Measurements from ENCODE around the gene SEL1L. TPM values are rescaled to one million over a fixed set of nuclear protein-coding genes. Genes with fewer than 3 reads are reported as not detected.

SEL1L gene
- total and polyA plus RNA-seq, 2 donors (not counting 3 experiments of a cell fraction or from before 2014, with no cell fraction given) = 15.0 to 95.0 TPM

GRCh38 chr14:81485372-81485771 lies 48.3 kb downstream of the SEL1L start:
- BruUV-seq (replicated peaks) = no TSS peak
- no peaks in the 10 kb centered on the region for H3K27me3 ChIP-seq (ENCODE audit: control insufficient read depth in 2 of 2, insufficient read depth in 2 of 2, low read length in 2 of 2)
- H3K4me3 ChIP-seq (replicated peaks in 1 of 3; ENCODE audit: insufficient read depth in 1 of 3, low read depth in 1 of 3, low read length in 3 of 3) = no peak overlapping the region
- H3K9ac ChIP-seq (replicated peaks; ENCODE audit: extremely low read depth, insufficient read depth, low read length) = no peak overlapping the region
- FAIRE-seq = no peak
- H3K9me1 ChIP-seq (replicated peaks; ENCODE audit: control insufficient read depth, extremely low read depth, insufficient read depth, low read length) = no peaks in the 10 kb centered on the region
- TF ChIP-seq, protein P1, sequence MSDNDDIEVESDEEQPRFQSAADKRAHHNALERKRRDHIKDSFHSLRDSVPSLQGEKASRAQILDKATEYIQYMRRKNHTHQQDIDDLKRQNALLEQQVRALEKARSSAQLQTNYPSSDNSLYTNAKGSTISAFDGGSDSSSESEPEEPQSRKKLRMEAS (IDR thresholded peaks at IDR 0.05; ENCODE audit: insufficient read depth, insufficient read length) = no peak
- TF ChIP-seq POLR2AphosphoS5 (IDR thresholded peaks at IDR 0.05; ENCODE audit: insufficient read depth, low read depth, low read length) (no peak), GATA2 (IDR thresholded peaks at IDR 0.05; ENCODE audit: insufficient read depth, insufficient read length, low read depth, low read length) (no peak), POLR2A (IDR thresholded peaks at IDR 0.05; ENCODE audit: low read depth, low read length) (no peak), JUN (IDR thresholded peaks at IDR 0.05; ENCODE audit: borderline replicate concordance, insufficient read depth, insufficient read length, low read depth) (no peak), CTCF (IDR thresholded peaks at IDR 0.05; ENCODE audit: extremely low read depth in 1 of 2, insufficient read depth in 1 of 2, low read depth in 1 of 2, low read length in 2 of 2) (no peak), MYC (IDR thresholded peaks at IDR 0.05; ENCODE audit: low read depth, low read length) (no peak), FOS (IDR thresholded peaks at IDR 0.05; ENCODE audit: borderline replicate concordance, insufficient read depth, low read length) (no peak), EZH2 (IDR thresholded peaks at IDR 0.05; ENCODE audit: borderline replicate concordance, low read depth, low read length, severe bottlenecking) (no peak)
- intact Hi-C loops (cut with micrococcal nuclease) (no loop called here), dilution Hi-C loops (cut with MboI; ENCODE audit: extremely low pct_ligation_motif_present, low sequenced_read_pairs) (no loop called here)
- no peak for DNase-seq (ENCODE audit: low read depth, low spot score)
- no peaks in the 10 kb centered on the region for H3K4me1 ChIP-seq (ENCODE audit: control insufficient read depth, extremely low read depth, insufficient read depth, low read length)
- POLR2A ChIA-PET = no interaction called here
- H2AFZ ChIP-seq (ENCODE audit: low read depth, low read length) = no peak overlapping the region
- H4K20me1 ChIP-seq (replicated peaks; ENCODE audit: control insufficient read depth, extremely low read depth, insufficient read depth, low read length) = no peaks in the 10 kb centered on the region
- peaks cover 13 to 22% of the 10 kb centered on the region in 2 experiments for H3K36me3 ChIP-seq (ENCODE audit: control insufficient read depth in 2 of 2, extremely low read depth in 1 of 2, insufficient read depth in 2 of 2, low read length in 2 of 2)
- H3K9me3 ChIP-seq (replicated peaks; ENCODE audit: control insufficient read depth, insufficient read depth, low read length) = no peaks in the 10 kb centered on the region
- H3K4me2 ChIP-seq (ENCODE audit: insufficient read depth, low read length) = no peak overlapping the region
- H3K27ac ChIP-seq (ENCODE audit: insufficient read depth, low read depth, low read length) = no peak overlapping the region
- CTCF ChIA-PET = interaction anchor here (0.6 to 1.8 kb wide), 3 partner anchors 11 to 21 kb away, joined by 3 to 5 read pairs (median 3); no protein-coding TSS in a partner anchor
- H3K79me2 ChIP-seq (ENCODE audit: control insufficient read depth, insufficient read depth, low read length) = no peaks in the 10 kb centered on the region

All from endothelial cell of umbilical vein (primary cell).